ENCODE measurements around the gene CDK19.

DNA sequence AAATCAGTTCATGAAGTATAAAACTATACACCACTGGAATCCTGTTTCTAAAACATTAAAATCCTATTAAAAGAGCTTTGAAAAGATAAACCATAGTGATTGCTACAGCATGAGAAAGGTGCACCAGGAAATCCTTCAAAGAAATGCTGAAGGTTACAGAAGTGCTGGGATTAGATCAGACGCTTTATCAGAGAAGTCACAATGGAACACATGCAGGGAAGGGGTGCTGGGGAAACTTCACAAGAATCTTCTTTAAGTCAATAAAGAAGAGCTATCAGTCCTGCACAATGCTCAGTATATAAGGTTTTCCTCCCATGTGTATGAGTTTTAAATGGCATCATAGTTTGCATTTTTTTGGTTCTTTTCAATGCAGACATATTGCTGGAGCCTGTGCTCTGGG, 201.2 kb downstream of the CDK19 start:
- TF ChIP-seq, protein P1, sequence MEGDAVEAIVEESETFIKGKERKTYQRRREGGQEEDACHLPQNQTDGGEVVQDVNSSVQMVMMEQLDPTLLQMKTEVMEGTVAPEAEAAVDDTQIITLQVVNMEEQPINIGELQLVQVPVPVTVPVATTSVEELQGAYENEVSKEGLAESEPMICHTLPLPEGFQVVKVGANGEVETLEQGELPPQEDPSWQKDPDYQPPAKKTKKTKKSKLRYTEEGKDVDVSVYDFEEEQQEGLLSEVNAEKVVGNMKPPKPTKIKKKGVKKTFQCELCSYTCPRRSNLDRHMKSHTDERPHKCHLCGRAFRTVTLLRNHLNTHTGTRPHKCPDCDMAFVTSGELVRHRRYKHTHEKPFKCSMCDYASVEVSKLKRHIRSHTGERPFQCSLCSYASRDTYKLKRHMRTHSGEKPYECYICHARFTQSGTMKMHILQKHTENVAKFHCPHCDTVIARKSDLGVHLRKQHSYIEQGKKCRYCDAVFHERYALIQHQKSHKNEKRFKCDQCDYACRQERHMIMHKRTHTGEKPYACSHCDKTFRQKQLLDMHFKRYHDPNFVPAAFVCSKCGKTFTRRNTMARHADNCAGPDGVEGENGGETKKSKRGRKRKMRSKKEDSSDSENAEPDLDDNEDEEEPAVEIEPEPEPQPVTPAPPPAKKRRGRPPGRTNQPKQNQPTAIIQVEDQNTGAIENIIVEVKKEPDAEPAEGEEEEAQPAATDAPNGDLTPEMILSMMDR (IDR thresholded peaks at IDR 0.05) = no peak
- TF ChIP-seq POLR2A (IDR thresholded peaks at IDR 0.05) = no peak
